ENCODE data around the gene LPCAT1.

DNA sequence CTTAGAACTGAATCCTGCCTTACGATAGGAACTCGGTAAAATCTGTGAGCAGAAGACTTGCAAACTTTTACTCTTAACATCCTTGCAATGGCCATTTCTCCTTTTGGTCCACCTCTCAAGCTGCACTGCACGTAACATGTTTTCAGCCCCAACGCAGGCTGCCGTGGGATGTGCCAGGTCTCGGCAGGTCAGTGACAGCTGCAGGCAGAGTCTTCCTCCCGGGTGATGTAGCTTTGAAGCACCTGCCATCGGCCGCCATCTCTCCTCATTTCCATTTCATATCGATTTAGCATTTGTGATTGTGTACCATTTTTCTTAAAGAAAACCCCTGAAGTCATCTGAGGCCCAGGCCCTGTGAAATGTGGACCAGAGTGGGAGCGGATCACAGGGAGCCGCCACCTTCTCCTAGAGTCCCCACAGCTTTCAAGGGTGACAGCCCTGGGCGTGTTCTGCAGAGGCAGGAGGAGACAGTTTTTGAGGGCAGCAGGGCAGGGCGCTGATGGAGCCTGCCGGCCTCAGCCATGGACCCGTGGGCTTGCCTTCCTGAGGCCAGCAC, 25.8 kb upstream of the LPCAT1 start:
- no peak for TF ChIP-seq CTCF (IDR thresholded peaks at IDR 0.05)
- no peak for TF ChIP-seq POLR2A (IDR thresholded peaks at IDR 0.05)

Data from Peyer's patch (tissue), 4 donors.